Astrocyte of the cerebellum (primary cell): Measurements from ENCODE around the gene PLCG1.

ENCODE experiments used
- DNase-seq: peaks from one replicate; pipeline ENCODE4 v3.0.0-alpha.2; 2011; ENCODE audit warnings: low read depth
- H3K4me3 ChIP-seq: 2 replicates; pipeline ENCODE4 v1.5.1; 2011; ENCODE audit warnings: mild to moderate bottlenecking, low read depth, low read length, moderate library complexity
- CTCF ChIP-seq: IDR thresholded peaks from 2 replicates; pipeline ENCODE4 v1.5.1; 2012; ENCODE audit warnings: low read length, low read depth, moderate library complexity, mild to moderate bottlenecking; ENCODE audit errors: missing control alignments
- in situ Hi-C: cut with HindIII; loops from 2 replicates; pipeline ENCODE4 v1.10.0; 2017; ENCODE audit warnings: low sequenced_read_pairs

The PLCG1 gene

GRCh38 chr20:41214202-41214601 lies 76.9 kb downstream of the PLCG1 start:
- no peak for DNase-seq
- no peak overlapping the region for H3K4me3 ChIP-seq
- in situ Hi-C loops: no loop called here
- no peak for TF ChIP-seq CTCF

- TF ChIP-seq CTCF: no peak
- in situ Hi-C loops: no loop called here
- H3K4me3 ChIP-seq: no peak overlapping the region
- no peak for DNase-seq
Observed at GRCh38 chr20:41214666-41215065, 77.3 kb downstream of the PLCG1 start.

- in situ Hi-C loops: no loop called here
- no peak for DNase-seq
- H3K4me3 ChIP-seq: no peak overlapping the region
- no peak for TF ChIP-seq CTCF
Observed at GRCh38 chr20:41217422-41217821, 80.1 kb downstream of the PLCG1 start.

GRCh38 chr20:41218466-41218865 lies 81.1 kb downstream of the PLCG1 start:
- no peak for TF ChIP-seq CTCF
- no peak overlapping the region for H3K4me3 ChIP-seq
- in situ Hi-C loops: no loop called here
- no peak for DNase-seq

GRCh38 chr20:41219824-41220223 lies 82.5 kb downstream of the PLCG1 start:
- in situ Hi-C loops: no loop called here
- TF ChIP-seq CTCF: no peak
- no peak for DNase-seq
- H3K4me3 ChIP-seq: no peak overlapping the region

GRCh38 chr20:41221614-41222218 lies 84.4 kb downstream of the PLCG1 start:
- no peak for DNase-seq
- no peak overlapping the region for H3K4me3 ChIP-seq
- TF ChIP-seq CTCF: no peak
- in situ Hi-C loops: no loop called here

GRCh38 chr20:41222296-41222695 lies 85.0 kb downstream of the PLCG1 start:
- no peak for TF ChIP-seq CTCF
- in situ Hi-C loops: no loop called here
- DNase-seq: no peak
- H3K4me3 ChIP-seq: no peak overlapping the region
